Mammary epithelial cell (primary cell): ENCODE measurements around the gene HIPK1.

Experiments used
- CTCF ChIP-seq, 2 donors: IDR thresholded peaks in 1 of 2; conservative IDR thresholded peaks in 1 of 2; 2 replicates each; pipeline ENCODE4 v1.5.1; 2011 to 2012; ENCODE audit warnings: inconsistent platforms in 2 of 2, low read length in 2 of 2, mild to moderate bottlenecking in 2 of 2, control low read depth in 1 of 2, low read depth in 1 of 2; ENCODE audit not compliant: insufficient read depth in 1 of 2; ENCODE audit errors: extremely low read depth in 1 of 2
- EZH2 ChIP-seq: IDR thresholded peaks from 2 replicates; pipeline ENCODE4 v1.6.1; 2012; ENCODE audit warnings: low read length, inconsistent platforms, borderline replicate concordance

DNA sequence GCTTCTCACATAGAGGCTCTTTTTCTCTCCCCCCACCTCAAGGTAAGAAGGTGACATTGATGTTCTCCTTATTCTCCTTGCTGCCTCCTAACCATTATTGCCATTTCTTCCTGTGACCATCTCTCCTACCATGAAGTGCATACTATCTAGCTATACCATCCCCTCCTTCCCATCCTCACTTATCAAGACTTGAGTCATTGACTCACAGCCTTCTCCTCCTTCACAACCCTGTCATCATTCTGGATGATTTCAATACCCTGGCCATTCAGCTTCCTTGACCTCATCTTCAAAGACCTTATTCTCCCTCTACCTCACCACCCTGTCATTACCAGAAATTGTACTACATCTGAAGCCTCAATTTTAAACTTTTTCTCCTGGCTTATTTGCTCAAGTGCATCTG is 10.9 kb upstream of the HIPK1 start:
- TF ChIP-seq CTCF (conservative IDR thresholded peaks at IDR 0.05 in 1 of 2, IDR thresholded peaks at IDR 0.05 in 1 of 2; ENCODE audit: extremely low read depth in 1 of 2, insufficient read depth in 1 of 2, low read depth in 1 of 2, low read length in 2 of 2) (no peak), EZH2 (no peak)
